NCI-H460 (cell line): Measurements from ENCODE around the gene PLCB3. TPM values are rescaled to one million over a fixed set of nuclear protein-coding genes. Genes with fewer than 3 reads are reported as not detected.
A peak's percentile ranks its signal among the peaks of the same experiment; 100 is the strongest.

Experiments used
- DNase-seq: peaks from one replicate; pipeline ENCODE4 v3.0.0-alpha.2; 2016; ENCODE audit warnings: low read depth; ENCODE audit errors: extremely low read depth
- polyA plus RNA-seq: library from polyadenylated mRNA; depleted of rRNA; stranded (reverse); fragments of >200 nt; gene quantifications from 2 replicates; pipeline ENCODE4 v1.2.3, GENCODE V29; 2014; cell fraction: nucleus; rRNA removed
- total RNA-seq: library from RNA; depleted of rRNA; stranded (reverse); fragments of >200 nt; shearing (Covaris generic); gene quantifications from 2 replicates; pipeline ENCODE4 v1.2.3, GENCODE V29; 2014; rRNA removed

The PLCB3 gene
- 15.4 and 16.2 TPM in 2 replicates for total RNA-seq
- 44.4 and 48.1 TPM in 2 replicates for polyA plus RNA-seq

DNA sequence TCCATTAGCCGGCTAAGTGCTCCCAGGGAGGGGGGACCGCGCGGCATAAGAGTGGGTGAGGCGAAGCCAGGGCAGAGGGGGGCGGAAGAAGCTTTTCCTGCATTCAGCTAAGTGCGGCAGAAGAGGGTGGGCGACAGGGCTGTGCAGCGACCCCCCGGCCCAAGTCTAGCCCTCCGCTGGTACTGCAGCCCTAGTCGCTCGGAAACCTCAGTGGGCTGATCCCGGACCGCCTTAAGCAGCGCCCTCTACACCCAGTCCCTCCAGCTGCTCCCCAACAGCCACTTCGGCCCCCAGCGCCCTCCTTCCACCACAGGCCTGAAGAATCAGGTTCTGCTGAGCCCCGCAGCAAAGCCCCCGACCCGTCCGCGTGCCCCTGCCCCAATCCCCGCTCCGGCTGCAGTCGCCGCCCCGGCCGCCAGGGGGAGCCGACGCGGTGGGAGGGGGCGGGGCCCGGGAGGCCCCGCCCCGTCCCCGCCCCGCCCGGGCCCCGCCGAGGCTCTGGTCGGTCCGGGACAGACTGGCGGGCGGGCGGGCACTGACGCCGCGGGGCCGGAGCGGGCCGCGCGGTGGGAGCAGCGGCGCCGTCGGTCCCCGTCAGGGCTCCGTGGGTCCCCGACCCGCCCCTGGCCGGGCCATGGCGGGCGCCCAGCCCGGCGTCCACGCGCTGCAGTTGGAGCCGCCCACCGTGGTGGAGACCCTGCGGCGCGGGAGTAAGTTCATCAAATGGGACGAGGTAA is at the start of gene PLCB3:
PLCB3 (plus strand) TSS at position 515 of the 737 bp plus-strand sequence; CDS start at position 635, 120 bp downstream.
- DNase-seq = no peak

DNA sequence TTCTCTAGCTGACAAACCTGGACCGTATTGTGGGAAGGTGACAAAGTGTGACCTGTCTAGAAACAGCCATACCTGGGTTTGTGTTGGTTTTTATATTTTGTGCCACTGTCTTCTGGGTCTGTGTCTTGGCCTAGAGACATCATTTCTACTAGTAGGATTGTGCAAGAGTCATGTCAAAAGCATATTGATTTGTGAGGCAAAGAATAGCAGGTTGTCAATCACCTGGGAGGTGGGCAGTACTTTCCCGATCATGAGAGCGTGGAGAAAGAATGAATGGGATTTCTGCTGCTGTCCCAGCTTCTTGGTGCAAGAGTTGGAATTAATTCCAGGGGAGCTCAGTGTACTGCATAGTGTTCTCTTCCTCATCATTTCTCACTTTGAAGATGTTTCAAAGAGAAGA is 49.8 kb upstream of the PLCB3 start:
- no peak for DNase-seq

DNA sequence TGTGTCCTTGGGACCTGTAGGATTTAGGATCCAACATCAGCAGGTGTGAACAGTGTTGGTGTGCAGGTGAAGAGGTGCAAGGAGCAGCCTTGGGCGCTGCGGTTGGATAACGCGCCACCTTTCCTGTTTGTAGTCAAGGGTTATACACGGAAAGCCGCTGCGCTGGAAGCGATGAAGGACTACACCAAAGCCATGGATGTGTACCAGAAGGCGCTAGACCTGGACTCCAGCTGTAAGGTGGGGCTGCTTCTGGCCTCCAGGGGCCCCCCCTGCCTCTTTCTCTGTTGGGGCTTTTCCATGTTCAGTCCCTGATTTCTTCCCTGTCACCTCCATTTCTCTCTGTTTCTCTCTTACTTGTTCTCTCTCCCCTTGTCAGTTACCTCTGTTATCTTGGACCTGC is 48.3 kb upstream of the PLCB3 start:
- DNase-seq = no peak

DNA sequence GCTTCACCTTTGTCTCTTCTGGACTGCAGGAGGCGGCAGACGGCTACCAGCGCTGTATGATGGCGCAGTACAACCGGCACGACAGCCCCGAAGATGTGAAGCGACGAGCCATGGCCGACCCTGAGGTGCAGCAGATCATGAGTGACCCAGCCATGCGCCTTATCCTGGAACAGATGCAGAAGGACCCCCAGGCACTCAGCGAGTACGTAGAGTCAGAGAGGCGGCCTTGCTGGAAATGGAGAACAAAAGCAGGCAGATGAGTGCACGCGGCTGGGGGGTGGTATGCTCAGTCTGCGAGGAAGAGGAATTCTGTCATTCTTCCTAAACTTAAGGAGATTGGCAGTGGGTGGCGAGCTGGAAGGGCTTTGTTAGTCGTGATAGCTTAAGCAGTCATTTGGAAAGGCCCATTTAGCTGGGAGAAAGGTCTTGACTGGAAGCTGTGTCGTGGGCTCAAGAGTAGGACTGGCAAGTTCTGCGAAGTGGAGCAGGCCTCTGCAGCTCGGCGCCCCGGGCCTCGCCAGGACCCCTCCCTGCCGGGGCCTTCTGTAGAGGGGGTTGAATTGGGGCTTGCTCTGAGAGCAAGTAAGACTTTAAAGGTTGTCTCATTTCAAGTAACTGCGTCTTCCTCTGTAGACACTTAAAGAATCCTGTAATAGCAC is 47.8 kb upstream of the PLCB3 start:
- DNase-seq = no peak

DNA sequence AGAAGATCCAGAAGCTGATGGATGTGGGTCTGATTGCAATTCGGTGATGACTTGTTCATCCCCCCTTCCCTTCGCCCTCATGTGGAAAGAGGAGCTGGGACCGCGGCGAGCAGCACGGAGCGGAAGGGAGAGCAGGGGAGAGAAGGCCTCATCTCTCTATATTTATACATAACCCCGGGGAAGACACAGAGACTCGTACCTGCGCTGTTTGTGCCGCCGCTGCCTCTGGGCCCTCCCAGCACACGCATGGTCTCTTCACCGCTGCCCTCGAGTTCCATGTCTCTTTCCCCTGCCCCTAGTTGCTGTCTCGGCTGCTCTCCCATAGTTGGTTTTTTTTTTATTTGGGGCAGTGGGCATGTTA is 47.3 kb upstream of the PLCB3 start:
- no peak for DNase-seq

DNA sequence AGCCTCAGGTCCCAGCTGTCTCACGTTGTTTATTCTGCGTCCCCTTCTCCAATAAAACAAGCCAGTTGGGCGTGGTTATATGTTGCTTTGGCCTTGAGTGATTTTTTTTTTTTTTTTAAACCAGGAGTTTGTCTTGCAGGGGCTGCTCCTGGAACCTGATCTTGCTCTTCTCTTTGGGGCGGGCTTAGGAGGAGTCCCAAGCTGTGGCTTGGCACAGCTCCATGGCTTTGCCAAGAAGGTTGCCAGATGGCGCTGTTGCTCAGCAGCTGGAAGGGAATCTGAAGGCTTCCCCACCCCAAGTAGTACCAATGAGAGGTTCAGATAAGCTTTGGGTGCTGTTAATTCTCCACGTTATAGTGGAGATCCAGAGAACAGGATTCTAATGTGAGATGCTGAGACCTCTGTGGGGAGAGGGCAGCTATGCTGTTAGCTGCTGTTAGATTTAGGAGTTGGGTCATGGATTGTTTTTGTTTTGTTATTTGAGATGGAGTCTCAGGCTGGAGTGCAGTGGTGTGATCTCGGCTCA is 46.8 kb upstream of the PLCB3 start:
- DNase-seq = peak; percentile 88

DNA sequence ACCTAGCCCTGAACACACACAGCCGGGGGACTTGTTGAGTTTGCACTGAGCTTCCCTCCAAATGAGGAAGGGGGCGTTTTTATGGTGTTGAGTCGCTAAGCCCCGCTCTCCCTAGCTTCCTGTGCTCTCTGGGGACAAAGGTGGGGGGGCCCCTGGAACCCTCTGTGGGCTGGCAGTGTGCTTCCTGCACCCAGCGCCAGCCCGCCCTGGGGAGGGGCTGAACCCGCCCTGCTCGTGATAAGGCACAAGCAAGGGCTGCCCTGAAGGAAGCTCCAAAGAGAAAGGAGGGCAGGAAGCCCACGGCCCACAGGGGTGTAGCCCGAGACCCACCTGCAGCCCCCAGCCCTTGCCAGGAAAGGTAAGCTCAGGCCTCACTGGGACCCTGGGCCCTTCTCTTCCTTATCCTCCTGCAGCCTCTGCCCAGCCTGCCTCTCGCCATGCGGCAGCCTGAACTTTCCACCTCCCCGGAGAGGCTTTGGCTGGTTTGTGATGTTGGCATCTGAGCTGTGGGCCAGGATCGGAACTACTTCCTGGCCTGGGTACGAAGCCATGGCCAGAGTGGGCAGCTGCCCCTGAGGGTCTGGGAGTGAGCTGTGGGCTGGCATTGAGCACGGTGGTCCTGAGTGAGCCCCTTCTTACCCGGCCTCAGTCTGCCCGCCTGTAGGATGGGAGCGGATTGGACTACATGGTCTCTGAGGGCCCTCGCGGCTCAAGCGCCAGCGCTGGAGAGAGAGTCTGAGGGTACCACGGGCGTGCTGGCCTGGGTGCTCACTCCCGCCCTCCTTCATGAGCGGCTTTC is 44.7 kb upstream of the PLCB3 start, which contains the start of gene FERMT3:
FERMT3 (plus strand) TSS at position 265 of the 799 bp plus-strand sequence. CDS start 644 bp downstream, outside the sequence.
- DNase-seq = no peak

DNA sequence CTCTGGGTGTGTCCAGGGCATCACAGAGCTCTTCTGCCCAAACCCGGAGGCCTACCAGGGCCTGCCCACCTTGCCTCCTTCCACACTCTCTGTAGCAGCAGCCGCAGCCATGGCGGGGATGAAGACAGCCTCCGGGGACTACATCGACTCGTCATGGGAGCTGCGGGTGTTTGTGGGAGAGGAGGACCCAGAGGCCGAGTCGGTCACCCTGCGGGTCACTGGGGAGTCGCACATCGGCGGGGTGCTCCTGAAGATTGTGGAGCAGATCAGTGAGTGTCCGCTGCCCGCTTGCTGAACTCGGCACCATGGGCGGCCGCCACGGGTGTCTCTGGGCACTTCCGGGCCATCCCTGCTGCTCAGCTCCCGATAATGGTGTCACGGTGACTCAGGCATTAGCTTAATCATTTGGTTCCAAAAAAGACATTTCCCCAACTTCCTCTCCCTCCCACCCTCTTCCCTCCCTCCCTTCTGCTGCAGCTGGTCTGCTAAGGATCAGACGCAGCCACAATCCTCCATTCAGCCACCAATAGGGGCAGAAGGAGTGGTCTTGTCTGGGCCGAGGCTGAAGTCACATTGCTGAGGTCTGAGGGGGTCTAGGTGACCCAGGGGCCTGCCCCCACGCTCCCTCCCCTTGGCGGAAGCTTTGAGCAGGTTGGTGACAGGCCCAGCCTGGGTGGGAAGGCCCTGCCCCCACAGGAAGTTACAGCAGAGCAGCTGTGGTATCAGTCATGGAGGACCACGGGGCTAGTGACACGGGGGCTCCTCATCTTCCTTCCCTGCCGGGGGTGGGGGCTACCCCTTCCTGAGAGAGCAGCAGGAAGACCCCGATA is 43.9 kb upstream of the PLCB3 start:
- peak; percentile 52 for DNase-seq

DNA sequence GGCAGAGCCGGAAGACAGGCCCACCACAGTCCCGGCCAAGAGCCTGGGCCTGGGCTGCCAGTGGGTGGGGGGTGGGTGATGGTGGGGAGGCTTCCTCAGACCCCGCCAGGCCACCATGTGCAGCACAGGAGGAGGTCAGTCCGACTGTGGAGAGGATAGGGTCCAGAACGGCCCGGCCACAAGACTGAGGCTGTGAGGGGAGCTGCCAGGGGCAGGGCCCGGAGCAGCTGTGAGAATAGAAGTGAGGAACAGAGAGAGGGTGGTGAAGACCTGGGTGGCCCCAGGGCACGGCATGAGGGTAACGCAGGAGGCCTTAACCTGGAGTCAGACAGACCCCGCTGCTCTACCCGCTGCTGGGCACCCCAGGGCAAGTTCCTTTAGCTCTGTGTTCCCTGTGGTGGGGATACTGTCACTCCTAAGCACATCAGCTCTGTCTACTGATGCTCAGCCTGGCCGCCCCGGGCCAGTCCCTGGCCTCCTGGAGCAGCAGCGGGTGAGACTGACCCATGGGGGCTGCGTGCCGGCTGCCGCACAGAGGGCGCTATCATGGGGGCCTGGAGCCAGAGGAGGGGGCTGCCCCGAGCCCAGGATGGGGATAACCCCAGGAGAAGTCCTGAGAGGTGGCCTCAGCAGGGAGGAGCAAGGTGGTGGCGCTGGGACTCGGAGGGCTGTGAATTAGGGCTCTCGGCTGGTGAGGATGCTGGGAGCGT is 43.1 kb upstream of the PLCB3 start:
- no peak for DNase-seq

DNA sequence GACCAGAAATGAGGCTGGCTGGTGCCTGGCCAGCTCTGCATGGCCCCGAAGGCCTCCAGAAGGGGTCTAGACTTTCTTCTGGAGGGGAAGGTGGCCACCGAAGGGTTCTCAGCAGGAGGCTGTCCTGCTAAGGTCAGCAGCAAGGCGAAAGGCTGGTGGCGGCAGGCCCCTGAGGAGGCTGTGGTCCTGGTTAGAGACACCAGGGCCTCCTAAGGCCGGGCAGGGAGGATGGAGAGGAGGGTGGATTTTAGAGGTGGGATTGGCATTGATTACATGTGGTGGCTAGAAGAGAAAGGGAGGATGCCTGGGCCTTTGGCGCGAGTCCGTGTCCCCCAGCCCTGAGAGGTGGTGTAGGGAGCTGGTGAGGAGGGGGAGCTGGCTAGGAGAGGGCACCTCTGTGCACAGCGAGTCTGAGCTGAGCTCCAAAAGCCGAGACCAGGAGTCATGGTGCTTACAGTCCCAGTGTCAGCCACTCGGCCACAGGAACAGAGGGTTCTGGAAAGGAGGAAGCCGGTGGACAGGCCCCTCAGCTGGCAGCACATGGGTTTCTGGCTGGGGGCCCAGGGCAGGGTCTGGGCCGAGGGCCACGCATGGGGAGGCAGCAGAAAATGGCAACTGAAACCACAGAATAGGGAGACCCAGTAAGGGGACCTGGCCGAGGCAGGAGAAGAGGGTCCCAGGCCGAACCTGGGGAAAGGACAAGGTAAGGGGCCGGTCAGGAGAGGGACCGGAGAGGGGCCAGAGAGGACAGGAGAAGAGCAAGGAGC is 42.4 kb upstream of the PLCB3 start:
- DNase-seq = no peak

DNA sequence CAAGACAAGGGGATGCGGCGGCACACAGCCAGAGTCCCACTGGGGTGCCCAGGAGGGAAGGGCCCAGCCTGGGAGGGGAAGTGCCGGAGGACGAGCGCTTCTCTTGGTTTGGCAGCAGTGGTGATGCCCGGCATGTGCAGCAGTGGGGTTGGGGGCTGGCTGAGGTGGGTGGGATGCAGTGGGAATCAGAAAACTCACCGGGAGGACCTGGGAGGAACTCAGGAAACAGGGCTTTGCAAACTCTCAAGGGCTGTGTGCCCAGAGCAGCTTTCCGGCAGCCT is 41.8 kb upstream of the PLCB3 start:
- DNase-seq = no peak

DNA sequence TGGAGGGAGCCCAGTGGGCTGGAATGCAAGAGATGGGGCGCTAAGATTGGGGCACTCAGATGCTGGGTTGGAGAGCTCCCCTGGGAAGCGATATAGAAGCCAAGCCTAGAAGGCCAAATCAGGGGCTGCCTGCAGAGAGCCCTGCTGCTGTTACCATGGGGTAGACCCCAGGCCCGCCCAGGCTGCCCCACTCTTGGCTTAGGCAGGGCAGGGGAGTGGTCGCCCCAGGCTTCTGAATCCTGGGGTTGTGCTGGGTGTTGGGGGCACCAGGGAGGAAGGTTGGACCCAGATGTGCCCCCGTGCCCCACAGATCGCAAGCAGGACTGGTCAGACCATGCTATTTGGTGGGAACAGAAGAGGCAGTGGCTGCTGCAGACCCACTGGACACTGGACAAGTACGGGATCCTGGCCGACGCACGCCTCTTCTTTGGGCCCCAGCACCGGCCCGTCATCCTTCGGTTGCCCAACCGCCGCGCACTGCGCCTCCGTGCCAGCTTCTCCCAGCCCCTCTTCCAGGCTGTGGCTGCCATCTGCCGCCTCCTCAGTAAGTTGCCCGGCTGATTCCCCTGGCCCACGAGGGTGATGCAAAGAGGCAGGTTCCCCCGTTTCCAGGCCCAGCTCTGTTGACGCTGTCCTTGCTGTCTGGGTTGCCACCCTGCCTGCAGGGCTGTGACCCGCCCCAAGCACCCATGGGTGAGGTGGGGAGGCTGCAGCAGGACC is 40.9 kb upstream of the PLCB3 start:
- DNase-seq = no peak

DNA sequence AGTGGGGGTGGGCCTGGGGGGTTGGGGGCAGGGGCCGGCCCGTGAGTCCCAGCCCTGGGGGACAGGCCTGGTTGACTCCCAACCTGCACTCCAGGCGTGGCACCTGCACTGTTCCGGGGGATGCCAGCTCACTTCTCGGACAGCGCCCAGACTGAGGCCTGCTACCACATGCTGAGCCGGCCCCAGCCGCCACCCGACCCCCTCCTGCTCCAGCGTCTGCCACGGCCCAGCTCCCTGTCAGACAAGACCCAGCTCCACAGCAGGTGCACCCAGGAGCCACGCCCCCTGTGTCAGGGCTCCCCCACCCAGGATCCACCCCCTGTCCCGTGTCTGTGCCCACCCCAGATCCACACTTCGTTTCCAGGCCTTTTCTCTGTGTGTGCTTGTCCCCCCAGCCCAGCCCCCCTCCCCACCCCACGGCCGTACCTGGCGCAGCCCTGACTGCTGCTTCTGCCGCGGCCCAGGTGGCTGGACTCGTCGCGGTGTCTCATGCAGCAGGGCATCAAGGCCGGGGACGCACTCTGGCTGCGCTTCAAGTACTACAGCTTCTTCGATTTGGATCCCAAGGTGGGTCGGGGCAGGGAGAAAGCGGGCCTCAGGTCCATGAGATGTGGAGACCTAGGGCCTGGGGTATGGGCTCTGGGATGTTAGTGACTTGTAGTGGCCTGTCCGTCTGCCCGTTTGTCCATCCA is 40.0 kb upstream of the PLCB3 start:
- no peak for DNase-seq

DNA sequence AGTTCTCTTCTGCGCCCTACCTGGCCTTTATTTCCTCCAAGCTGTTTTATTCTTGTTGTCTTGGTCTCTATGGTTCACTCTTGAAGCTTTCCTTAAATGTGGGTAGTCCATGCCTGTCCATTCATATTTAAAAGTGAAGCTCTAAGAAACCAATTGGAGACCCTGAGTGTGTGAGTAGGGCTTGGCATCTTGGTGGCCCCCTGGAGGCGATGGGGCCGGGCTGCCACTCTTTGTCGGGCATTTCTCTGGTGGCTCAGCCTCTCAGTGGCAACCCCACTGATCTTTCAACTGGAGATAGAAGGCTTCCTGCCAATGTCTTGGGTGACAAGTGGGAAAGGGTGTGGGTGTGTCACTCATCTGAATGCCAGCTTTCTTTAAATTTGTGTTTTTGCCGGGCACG is 34.5 kb upstream of the PLCB3 start:
- no peak for DNase-seq

DNA sequence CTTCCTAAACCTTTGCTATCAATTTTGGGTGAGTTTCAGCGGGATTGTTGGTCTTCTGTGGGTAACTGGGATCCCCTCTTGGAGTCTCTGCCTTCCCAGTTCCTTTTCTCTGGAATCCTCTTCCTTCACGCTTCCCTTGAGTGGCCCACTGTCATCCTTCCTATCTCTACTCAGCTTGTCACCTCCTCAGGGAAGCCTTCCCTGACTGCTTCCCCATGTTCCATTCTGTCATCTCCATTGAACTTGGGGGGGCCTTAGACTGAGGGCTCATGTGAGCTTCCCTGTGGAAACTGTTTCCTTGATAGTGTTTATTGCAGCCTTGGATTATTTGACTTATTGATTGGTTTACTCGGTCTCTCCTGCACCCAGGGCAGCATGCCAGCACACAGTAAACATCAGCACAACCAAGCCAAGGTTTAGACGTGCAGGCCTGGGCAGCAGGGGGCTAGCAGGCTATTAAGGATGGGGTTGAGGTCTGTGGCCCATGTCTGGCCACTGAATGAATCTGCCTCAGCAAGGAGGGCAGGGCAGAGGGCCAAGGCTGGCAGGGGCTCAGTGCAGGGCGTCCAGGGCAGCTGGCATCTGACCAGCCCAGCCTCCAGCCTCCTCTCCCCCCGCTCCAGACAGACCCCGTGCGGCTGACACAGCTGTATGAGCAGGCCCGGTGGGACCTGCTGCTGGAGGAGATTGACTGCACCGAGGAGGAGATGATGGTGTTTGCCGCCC is 32.5 kb upstream of the PLCB3 start:
- DNase-seq = no peak

DNA sequence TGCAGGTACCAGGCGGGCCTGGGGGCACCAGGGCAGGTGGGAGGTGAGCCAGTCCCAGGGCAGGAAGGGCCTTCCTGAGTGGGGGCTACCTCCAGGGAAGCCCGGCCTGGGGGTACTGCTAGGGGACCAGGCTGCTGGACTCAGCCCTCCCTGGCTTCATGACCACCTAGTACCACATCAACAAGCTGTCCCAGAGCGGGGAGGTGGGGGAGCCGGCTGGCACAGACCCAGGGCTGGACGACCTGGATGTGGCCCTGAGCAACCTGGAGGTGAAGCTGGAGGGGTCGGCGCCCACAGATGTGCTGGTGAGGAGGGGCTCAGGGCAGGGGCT is 32.0 kb upstream of the PLCB3 start:
- DNase-seq = no peak

DNA sequence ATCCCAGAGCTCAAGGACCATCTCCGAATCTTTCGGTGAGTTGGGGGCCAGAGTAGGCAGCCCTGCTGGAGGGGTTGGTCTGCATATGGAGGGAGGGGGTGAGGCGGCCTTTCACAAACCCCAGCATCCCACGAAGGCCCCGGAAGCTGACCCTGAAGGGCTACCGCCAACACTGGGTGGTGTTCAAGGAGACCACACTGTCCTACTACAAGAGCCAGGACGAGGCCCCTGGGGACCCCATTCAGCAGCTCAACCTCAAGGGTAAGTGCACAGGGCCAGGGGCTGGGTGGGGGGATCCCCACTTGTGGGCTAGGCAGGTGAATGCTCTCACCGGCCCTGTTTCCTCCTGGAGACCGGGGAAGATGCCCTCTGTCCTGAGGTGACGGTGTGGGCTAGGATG is 31.6 kb upstream of the PLCB3 start:
- no peak for DNase-seq
